GM21447 (cell line): ENCODE results near the gene EYA2.

ENCODE experiments used
- ATAC-seq: cut with Tn5 transposase; IDR thresholded peaks from one replicate; pipeline ENCODE4 v1.9.1; 2021; ENCODE audit not compliant: unreplicated experiment

Gene EYA2

DNA sequence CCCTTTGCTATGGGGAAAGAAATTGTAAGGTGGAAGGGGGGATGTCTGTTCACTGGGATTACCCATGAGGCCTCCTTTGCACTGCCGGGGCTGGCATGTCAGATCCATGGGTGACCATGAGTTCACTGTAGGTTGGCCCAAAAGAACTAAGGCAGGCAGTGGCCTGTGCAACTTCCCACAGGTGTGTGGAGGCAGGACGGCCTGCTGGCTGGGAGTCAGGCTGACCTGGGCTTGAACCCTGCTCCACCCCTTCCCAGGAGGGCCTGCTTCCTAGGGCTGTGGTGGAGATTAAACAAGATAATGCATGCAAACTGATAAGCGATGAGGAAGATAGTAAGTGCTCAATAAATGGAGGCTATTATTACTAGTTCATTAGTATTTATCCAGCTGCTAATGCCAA is 163.0 kb downstream of the EYA2 start:
- ATAC-seq = no peak

DNA sequence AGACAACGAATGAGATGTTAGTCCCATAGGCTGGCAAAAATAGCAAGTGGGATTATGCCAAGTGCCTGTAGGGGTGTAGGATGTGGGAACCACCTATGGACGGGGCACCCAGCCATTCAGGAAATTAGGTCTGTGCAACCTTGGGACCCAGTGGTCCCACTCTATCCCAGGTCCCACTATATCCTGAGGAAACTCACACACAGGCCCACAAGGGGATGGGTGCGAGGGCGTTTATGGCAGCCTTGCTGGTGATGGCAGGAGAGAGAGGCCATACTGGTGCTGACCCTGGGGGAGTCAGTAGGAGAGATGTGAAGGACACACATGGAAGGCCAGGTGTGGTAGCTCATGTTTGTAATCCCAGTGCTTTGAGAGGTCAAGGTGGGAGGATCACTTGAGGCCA is 163.6 kb downstream of the EYA2 start:
- no peak for ATAC-seq

DNA sequence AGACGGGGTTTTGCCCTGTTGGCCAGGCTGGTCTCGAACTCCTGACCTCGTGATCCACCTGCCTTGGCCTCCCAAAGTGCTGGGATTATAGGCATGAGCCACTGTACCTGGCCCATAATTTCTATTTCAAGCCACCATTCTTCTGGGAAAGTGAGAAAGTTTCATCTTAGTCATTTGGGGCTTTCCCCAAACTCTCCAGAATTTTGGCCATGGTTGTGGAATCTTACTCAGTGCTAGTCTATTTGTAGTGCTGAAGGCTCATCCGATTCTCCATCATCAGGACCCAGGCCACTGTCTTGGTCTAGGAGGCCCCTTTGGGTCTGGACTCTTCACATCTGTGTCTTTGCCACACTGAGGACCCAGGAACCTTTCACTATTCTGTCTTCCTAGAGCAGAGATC is 164.9 kb downstream of the EYA2 start:
- no peak for ATAC-seq

DNA sequence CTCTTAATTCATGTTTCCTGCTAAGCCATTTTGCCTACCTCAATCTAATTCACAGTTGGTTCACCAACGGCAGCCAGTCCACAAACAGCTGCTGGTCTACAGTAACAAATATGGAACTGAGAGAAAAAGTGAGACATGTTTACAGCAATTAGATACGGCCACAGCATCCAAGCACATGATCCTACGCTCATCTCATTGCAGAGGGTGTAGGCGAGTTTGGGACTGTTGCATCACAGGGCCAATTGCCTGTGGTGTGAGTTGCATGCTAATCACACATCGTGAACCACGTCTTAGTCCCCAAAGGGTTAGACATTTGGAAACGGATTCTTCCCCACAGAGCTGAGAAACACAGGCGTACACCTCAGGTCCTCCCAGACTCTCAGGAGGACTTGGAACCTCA is 166.9 kb downstream of the EYA2 start:
- no peak for ATAC-seq

DNA sequence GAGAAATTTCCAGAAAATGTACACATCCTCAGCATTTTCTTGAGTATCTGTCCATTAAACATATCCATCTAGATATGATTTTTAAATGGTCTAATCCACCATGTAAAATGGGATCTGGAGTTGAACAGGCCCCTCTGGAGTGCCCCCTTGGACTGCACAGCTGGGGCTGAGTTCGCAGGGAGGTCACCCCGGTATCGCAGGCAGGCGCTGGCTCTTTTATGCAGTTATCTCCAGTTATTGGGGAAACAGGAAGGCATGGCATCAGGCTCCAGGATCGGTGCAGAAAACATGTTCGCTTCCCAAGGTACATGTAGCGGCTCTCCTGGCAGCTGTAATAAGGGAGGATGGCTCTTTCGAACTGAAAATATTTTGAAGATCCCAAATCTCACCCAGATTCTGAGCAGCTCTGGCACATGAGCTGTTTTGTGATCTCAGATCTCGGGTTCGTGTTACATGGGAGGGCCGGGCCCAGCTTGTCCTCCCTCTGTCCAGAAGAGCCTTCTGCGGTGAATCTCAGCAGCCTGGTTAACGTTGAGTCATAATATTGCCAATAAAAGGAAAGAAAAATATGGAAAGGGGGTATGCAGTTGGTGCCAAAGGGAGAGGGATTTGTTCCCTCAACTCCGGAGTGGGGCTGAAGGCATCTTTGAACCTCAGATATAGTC is 167.7 kb downstream of the EYA2 start:
- no peak for ATAC-seq

DNA sequence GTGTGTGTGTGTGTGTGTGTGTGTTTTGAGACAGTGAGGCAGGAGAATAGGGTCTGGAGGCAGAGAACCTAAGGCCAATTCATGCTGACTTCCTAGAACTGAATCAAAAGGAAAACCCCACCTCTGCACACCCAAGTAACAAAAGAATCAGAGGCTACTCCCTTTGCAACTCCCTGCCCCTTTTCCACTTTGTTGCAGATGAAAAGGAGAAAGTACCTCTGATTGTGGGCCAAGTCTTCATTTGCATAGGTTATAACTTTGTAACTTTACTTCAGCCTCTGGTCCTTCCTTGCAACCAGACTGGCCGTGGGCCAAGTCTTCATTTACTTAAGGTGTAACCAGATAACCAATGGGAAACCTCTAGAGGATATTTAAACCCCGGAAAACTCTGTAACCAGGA is 168.8 kb downstream of the EYA2 start:
- ATAC-seq = no peak

DNA sequence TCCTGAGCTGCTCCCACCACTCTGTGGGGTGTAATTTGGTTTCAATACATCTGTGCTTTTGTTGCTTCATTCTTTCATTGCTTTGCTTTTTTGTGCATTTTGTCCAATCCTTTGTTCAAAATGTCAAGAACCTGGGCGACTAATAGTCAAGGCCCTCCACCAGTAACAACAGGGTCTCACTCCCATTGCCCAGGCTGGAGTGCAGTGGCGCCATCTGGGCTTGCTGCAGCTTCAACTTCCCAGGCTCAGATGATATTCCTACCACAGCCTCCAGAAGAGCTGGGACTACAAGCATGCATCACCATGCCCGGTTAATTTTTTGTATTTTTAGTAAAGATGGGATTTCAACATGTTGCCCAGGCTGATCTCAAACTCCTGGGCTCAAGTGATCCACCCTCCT is 169.2 kb downstream of the EYA2 start:
- ATAC-seq = no peak

DNA sequence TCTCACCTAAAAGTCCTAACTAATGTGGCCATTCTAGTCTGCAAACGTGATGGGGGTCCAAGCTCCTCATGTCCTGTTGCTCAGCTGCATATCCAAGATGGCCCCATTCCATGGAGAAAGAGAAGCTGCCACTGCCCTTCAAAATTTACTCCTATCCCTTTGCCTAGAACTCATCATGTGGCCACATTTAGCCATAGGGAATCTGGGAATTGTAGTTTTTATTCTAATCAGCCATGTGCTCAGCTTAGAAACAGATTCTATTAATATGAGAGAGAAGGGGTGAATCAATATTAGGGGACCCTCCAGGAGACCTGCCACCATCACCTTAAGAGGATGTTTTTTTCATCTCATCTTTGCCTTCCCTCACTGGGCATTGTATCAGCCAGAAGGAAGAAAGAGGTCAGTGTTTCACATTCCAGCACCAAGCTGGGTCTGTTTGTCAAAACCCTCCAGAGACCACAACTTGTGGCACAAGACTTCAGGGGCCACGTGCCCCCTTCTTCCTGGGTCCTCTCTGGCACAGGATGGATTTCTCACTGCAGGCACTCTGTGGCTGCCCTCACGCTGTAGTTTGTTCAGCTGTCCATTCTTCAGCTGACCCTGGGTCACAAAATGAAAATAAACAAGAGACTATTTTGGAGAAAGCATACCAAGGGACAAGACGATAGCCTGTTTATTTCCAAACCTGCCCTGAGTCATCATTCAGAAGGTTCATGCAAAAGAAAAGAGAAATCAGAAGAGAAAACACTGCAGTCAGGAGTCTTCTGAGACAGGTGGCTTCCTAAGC is 172.0 kb downstream of the EYA2 start:
- no peak for ATAC-seq

DNA sequence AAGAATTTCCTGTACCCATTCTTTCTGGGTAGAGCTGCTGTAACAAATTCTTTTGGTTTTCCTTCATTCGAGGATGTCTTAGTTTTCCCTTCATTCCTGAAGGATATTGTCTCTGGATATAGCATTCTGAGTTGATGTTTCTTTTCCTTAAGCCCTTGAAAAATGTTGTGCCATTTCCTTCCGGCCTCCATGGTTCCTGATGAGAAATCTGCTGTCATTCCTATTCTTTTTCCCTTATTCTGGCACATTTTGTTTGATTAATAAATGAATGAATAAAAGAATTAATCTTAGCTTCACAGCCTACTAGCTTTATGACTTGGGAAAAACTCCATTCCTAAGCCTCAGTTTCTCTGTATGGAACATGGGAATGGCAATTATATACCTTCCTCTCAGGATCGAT is 173.1 kb downstream of the EYA2 start:
- no peak for ATAC-seq

DNA sequence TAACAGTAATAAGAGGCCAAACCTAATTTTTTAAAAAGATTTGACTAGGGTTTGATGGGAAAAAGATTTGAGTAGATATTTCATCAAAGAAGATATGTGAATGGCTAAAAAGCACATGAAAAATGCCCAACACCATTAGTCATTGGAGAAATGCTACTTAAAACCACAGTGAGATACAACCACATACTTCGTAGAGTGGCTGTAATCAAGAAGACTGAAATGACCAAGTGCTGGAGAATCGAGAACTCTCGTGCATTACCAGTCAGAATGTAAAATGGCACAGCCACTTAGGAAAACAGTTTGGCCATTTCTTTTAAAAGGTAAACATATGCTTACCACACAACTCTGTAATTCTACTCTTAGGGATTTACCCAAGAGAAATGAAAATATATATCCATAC is 175.5 kb downstream of the EYA2 start:
- no peak for ATAC-seq

DNA sequence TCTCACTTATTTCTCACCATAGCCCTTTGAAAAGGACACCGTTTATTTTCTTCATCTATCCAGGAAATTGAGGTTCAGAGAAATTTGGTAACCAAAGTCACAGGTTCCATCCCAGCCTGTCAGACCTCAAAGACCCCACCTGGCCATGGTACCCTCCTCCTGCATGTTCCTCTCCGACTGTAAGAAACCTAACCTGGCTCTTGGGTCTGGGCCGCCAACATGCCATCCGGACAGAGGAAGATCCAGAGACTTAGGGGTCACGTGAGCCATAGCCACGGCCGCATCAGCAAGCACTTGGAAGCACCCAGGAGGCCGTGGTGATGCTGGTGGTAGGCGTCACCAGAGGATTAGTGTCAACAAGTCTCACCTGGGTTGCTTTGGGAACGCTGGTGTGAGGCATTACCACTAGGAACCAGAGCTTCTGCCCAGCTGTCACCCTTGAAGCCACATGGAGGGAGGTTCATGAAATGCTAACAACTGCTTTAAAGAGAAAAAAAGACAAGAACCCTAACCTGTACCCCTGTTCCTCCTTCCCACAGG is 177.1 kb downstream of the EYA2 start:
- ATAC-seq = no peak

DNA sequence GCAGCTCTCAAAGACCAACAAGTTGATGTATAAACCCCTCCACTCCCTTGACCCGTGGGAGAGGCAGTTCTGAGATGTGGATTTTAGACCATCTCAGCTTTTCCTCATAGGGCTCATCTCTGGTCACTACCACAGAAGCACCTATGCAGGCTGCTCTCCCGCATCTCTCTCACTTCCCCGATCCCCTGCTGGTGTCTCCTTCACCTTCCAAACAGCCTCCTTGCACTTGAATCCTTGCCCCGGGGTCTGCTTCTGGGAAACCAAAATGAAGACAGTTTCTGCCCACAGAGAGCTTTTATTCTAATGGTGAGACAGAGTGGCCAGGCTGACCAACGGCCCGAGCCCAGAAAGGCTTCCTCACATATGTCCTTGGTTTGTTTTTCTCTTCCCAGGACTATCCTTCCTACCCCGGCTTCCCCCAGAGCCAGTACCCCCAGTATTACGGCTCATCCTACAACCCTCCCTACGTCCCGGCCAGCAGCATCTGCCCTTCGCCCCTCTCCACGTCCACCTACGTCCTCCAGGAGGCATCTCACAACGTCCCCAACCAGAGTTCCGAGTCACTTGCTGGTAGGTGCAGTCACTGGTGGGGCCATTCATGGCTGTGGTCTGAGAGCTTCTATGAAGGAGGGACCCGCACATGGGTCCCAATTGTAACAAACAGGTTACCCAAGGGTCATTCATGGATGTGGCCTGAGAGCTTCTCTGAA is 179.3 kb downstream of the EYA2 start:
- no peak for ATAC-seq

DNA sequence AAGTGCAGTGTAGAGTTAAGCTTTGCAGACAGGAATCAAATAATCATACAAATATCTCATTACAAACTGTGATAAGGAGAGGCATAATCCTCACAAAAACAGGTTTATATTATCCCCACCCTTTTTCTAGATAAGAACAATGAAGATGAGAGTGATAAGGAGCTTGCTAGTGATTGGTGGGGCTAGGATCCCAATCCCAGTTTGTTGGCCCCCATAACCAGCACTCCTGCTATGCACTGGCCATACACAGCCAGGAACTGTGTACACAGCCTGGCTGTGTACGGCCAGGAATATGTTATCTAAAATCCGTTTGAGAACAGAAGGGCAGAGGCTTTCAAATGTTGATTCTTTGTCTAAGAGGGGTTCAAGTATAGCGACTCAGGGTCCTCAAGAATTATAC is 180.6 kb downstream of the EYA2 start:
- no peak for ATAC-seq

DNA sequence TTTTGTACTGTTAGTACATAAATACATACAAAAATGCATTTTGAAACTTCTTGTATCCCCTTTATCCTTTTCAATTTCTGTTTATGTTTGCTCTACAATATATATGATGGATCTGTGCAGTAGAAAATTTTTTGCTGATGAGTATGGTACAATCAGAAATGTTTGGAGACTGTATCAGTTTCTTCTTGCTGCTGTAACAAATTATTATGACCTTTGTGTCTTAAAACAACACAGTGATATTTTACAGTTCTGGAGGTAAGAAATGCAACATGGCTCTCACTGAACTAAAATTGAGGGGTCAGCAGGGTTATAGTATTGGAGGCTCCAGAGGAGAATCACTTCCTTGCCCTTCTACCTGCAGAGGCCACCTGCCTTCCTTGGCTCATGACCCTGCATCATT is 184.4 kb downstream of the EYA2 start:
- no peak for ATAC-seq

DNA sequence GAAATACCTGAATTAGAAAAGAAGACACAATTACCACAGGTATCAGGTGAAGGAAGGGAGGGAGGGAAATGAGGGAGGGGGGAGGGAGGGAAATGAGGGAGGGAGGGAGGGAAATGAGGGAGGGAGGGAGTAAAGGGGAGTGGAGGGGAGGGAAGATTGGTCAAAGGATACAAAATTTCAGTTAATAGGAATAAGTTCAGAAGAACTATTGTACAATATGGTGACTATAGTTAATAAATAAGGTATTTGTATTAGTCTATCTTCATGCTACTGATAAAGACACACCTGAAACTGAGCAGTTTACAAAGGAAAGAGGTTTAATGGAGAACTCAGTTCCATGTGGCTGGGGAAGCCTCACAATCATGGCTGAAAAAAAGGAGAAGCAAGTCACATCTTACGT is 185.7 kb downstream of the EYA2 start:
- ATAC-seq = no peak

DNA sequence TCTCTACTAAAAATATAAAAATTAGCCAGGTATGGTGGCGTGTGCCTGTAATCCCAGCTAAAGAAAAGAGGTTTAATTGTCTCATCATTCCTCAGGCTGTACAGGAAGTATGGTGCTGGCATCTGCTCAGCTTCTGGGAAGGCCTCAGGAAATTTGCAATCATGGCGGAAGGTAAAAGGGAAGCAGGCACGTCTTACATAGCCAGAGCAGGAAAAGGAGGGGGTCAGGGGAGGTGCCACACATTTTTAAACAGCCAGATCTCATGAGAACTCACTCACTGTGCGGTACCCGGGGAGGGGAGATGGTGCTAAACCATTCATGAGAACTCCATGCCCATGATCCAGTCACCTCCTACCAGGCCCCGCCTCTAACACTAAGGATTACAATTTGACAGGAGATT is 191.7 kb downstream of the EYA2 start:
- no peak for ATAC-seq

DNA sequence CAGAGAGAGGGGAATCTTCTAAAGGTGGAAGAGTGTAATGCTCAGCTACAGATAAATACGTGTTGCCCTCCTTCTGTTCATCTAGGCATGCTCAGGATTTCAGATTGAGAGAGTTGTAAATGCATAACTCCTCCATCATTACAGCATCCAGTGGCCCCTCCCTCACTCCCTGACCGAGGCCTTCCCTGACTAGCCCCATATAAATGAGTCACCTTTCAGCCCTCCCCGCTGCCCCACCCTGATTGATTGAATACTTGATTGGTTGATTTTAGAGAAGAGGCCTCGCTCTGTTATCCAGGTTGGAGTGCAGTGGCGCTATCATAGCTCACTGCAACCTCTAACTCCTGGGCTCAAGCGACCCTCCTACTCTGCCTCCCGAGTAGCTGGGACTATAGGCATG is 193.7 kb downstream of the EYA2 start:
- ATAC-seq = no peak

DNA sequence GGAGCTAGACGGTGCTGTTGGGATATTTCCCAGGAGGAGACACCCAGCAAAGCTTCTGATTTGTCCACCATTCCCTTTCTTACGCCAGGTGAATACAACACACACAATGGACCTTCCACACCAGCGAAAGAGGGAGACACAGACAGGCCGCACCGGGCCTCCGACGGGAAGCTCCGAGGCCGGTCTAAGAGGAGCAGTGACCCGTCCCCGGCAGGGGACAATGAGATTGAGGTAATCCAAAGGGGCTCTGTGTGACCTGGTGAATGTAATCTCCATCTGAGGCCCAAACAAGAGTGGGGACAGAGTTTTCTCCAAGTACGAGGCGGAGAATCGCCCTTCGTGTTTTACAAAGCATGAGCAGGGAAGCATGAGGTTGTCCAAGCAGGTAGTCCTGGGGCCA is 194.5 kb downstream of the EYA2 start:
- no peak for ATAC-seq

DNA sequence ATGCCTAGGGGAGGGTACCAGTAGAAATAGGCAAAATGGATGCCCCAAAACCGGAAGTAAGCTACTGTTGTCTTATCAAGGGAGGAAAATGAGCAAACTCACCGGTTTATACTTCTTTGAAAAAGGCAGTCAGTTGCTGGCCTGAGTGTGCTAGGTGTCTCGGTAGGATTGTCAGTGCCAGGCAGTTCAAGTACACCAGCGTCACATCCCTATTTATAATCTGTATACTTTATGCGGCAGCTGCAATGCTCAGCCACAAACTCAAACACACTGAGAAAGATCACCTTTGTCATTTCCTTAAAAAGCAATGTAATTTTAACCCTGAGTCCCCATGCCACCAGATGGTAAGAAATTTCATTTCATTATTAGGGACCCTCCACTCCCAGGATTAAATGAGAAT is 196.2 kb downstream of the EYA2 start:
- ATAC-seq = no peak

DNA sequence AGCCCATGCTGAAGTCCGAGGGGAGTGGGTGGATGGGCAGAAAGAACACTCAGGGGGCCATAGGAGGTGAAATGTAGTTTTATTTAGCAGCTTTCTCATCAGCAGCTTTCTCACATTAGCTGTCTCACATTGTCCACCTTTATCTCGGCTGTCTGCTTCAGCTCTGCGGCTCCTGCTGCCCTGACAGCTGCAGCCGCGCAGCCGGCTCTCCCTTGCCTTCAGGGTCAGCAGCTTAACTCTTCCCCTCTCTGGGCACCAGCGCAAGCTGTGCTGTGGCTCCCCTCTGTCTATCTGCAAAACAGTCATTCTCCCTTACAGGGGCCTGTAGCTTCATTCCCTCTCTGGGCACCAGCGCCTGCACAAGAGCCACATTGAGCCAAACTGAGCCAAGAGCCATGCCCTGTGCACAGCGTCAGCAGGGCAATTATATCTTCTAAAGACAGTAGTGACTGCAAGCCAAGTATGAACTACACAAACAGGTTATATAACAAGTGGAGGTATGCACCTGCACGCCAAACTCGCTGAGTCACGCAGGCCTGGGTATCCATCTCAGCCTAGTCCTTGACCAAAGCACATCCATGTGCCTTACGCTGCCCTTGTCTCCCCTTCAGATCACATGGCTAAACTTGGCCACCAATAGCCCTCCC is 198.8 kb downstream of the EYA2 start:
- no peak for ATAC-seq

DNA sequence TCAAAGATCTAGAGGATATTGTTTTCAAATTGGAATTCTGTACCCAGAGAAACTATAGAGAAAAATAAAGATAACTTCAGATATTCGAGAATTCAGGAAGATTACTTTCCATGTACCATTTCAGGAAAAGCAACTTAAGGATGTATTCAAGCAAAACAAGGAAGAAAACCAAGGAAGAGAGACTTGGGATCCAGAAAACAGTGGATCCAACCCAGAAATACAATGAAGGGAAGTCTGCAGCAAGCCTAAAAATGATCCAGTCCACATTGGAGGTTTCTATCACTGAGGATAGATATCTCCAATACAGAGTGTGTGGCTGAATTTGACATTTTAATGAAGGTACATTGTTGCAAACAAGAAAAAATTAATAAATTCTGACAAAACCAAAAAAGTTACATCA is 201.0 kb downstream of the EYA2 start:
- no peak for ATAC-seq
